OCI-LY3 (cell line): ENCODE measurements around the gene ADPGK.

Experiments used
- H2AFZ ChIP-seq: fragments of 200-600, 300-600 bp; shearing (Covaris generic); 2 replicates; pipeline ENCODE4 v1.6.0; 2014; ENCODE audit warnings: antibody characterized with exemption, low read depth, low read length
- H3K27ac ChIP-seq: fragments of 200-600, 300-600 bp; sonication (generic); 2 replicates; pipeline ENCODE4 v1.5.1; 2014; ENCODE audit warnings: mild to moderate bottlenecking, low read length, moderate library complexity, mixed read lengths
- H3K27me3 ChIP-seq: fragments of 200-600, 300-600 bp; sonication (generic); 2 replicates; pipeline ENCODE4 v1.6.1; 2014; ENCODE audit warnings: low read depth, low read length, mixed read lengths
- H3K36me3 ChIP-seq: fragments of 200-600, 300-600 bp; sonication (generic); replicated peaks from 2 replicates; pipeline ENCODE3; 2014; ENCODE audit warnings: low read depth, low read length, mixed read lengths
- H3K4me1 ChIP-seq: fragments of 300-600, 200-600 bp; sonication (generic); 2 replicates; pipeline ENCODE4 v1.6.1; 2014; ENCODE audit warnings: low read length, mixed read lengths
- H3K4me2 ChIP-seq: fragments of 200-600, 300-600 bp; sonication (generic); 2 replicates; pipeline ENCODE4 v1.6.1; 2014; ENCODE audit warnings: low read length, mixed read lengths
- H3K4me3 ChIP-seq: fragments of 300-600, 200-600 bp; sonication (generic); 2 replicates; pipeline ENCODE4 v1.5.1; 2014; ENCODE audit warnings: antibody characterized with exemption, mild to moderate bottlenecking, low read length, moderate library complexity
- H3K79me2 ChIP-seq: fragments of 300-600, 200-600 bp; shearing (Covaris generic); 2 replicates; pipeline ENCODE4 v1.6.1; 2014; ENCODE audit warnings: mild to moderate bottlenecking, low read length, mixed read lengths
- H3K9ac ChIP-seq: fragments of 300-600, 200-600 bp; shearing (Covaris generic); 2 replicates; pipeline ENCODE4 v1.6.0; 2014; ENCODE audit warnings: mild to moderate bottlenecking, low read length, moderate library complexity
- H3K9me3 ChIP-seq: fragments of 200-600, 300-600 bp; shearing (Covaris generic); 2 replicates; pipeline ENCODE4 v1.6.1; 2014; ENCODE audit warnings: low read length, mixed read lengths; ENCODE audit not compliant: insufficient read depth
- H4K20me1 ChIP-seq: fragments of 200-600, 300-600 bp; sonication (generic); 2 replicates; pipeline ENCODE4 v1.6.1; 2016; ENCODE audit warnings: low read length, mixed read lengths; ENCODE audit not compliant: insufficient read depth
- CTCF ChIP-seq: fragments of 200-600, 300-600 bp; sonication (generic); IDR thresholded peaks from 2 replicates; pipeline ENCODE4 v1.5.1; 2014; ENCODE audit warnings: antibody characterized with exemption, low read length, low read depth
- EZH2phosphoT487 ChIP-seq: fragments of 200-600 bp; shearing (Covaris generic); IDR thresholded peaks from 2 replicates; pipeline ENCODE4 v1.6.1; 2018; ENCODE audit warnings: antibody characterized with exemption, mixed run types, low read depth

Gene ADPGK

GRCh38 chr15:72796515-72797337 is 13.2 kb upstream of the ADPGK start:
- H3K9ac ChIP-seq, result peak overlapping the region; percentile 58
- peak overlapping the region; percentile 89 for H3K4me2 ChIP-seq

GRCh38 chr15:72796210-72796514 is 12.6 kb upstream of the ADPGK start:
- H3K9ac ChIP-seq, result peak overlapping the region; percentile 58; the same call in 1 of the 2 replicates
- H3K36me3 ChIP-seq, result no peaks in the 10 kb centered on the region
- H3K4me2 ChIP-seq, result peak overlapping the region; percentile 89
- TF ChIP-seq EZH2phosphoT487, result no peak
- TF ChIP-seq CTCF, result no peak
- no peaks in the 10 kb centered on the region for H4K20me1 ChIP-seq
- H3K9me3 ChIP-seq, result no peaks in the 10 kb centered on the region
- no peaks in the 10 kb centered on the region for H3K79me2 ChIP-seq
- H2AFZ ChIP-seq, result peak overlapping the region; percentile 85; the same call in 1 of the 2 replicates
- H3K4me3 ChIP-seq, result peak overlapping the region; percentile 83
- H3K4me1 ChIP-seq, result peaks cover 9% of the 10 kb centered on the region; the same call in 1 of the 2 replicates
- H3K27me3 ChIP-seq, result peaks cover 10% of the 10 kb centered on the region
- H3K27ac ChIP-seq, result no peak overlapping the region

More at GRCh38 chr15:72796515-72797337, 13.2 kb upstream of the ADPGK start:
- Histone ChIP-seq H3K79me2 (no peaks in the 10 kb centered on the region), H3K27me3 (peaks cover 15% of the 10 kb centered on the region), H4K20me1 (no peaks in the 10 kb centered on the region), H3K36me3 (no peaks in the 10 kb centered on the region), H3K4me1 (peaks cover 9% of the 10 kb centered on the region; the same call in 1 of the 2 replicates), H3K4me3 (peak overlapping the region; percentile 83), H2AFZ (peak overlapping the region; percentile 85), H3K27ac (no peak overlapping the region), H3K9me3 (no peaks in the 10 kb centered on the region)
- TF ChIP-seq CTCF (peak; percentile 69), EZH2phosphoT487 (no peak)

GRCh38 chr15:72793766-72794660 is 10.5 kb upstream of the ADPGK start:
- H3K79me2 ChIP-seq, result no peaks in the 10 kb centered on the region
- no peaks in the 10 kb centered on the region for H3K27me3 ChIP-seq
- H2AFZ ChIP-seq, result no peak overlapping the region
- H3K36me3 ChIP-seq, result no peaks in the 10 kb centered on the region
- no peak overlapping the region for H3K9ac ChIP-seq
- H4K20me1 ChIP-seq, result no peaks in the 10 kb centered on the region
- H3K9me3 ChIP-seq, result no peaks in the 10 kb centered on the region
- H3K4me2 ChIP-seq, result no peak overlapping the region
- peaks cover 9% of the 10 kb centered on the region; the same call in 1 of the 2 replicates for H3K4me1 ChIP-seq
- TF ChIP-seq CTCF (no peak), EZH2phosphoT487 (no peak)
- no peak overlapping the region for H3K27ac ChIP-seq
- no peak overlapping the region for H3K4me3 ChIP-seq

- Histone ChIP-seq H3K9me3 (no peaks in the 10 kb centered on the region), H3K27me3 (no peaks in the 10 kb centered on the region), H3K27ac (no peak overlapping the region), H3K4me3 (no peak overlapping the region), H3K4me1 (peaks cover 10% of the 10 kb centered on the region), H2AFZ (no peak overlapping the region), H3K36me3 (no peaks in the 10 kb centered on the region), H4K20me1 (no peaks in the 10 kb centered on the region), H3K4me2 (no peak overlapping the region), H3K79me2 (no peaks in the 10 kb centered on the region), H3K9ac (no peak overlapping the region)
- TF ChIP-seq CTCF (no peak), EZH2phosphoT487 (no peak)
Measured at GRCh38 chr15:72792431-72792830, 8.9 kb upstream of the ADPGK start.
